GM19099 (cell line): ENCODE measurements around the gene NUTF2.

Experiments
- POLR2A ChIP-seq: IDR thresholded peaks from 3 replicates; pipeline ENCODE4 v1.6.1; 2011; ENCODE audit warnings: low read depth; ENCODE audit not compliant: insufficient read length; ENCODE audit errors: extremely low read depth

The NUTF2 gene

GRCh38 chr16:67828651-67829050 is 18.1 kb upstream of the NUTF2 start:
- no peak for TF ChIP-seq POLR2A

GRCh38 chr16:67833030-67833414 is 13.7 kb upstream of the NUTF2 start:
- no peak for TF ChIP-seq POLR2A

DNA sequence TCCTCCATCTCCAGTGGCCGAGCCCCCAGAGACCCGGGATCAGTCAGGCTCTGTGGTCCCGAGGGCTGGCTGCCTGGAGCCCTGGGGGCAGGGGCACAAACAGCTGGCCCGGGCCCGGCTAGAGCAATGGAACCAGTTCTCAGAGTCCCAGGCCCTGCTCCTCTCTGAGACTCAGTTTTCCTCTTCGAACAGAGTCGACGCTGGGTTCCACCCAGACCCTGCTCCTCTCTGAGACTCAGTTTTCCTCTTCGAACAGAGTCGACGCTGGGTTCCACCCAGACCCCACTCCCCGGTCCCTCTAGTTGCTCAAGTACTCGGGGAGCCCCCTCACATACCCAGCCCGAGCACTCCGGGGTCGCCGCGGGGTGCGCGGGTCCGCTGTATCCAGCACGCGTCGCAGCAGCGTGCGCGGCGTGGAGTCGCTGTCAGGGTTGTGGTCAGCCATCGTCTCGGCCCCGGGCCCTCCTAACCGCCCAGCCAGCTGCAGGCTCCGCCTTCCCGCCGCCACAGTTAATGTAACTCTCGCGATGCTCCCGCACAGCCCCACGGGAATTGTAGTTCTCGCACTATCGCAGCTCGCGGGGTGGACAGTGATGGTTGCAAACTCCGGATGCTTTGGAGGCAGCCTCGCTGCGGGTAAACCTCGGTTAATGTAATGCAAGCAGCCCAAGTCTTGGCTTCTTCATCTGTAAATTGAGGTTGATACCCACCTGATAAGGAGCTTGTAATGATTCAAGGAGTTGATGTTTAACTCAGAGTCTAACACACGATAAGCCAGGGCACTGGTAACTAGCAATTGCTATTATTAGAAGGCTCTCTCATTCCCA is 13.1 kb upstream of the NUTF2 start:
- TF ChIP-seq POLR2A, result peak; percentile 88

- TF ChIP-seq POLR2A, result no peak
Measured at GRCh38 chr16:67834242-67834614, 12.5 kb upstream of the NUTF2 start.

- no peak for TF ChIP-seq POLR2A
Measured at GRCh38 chr16:67837811-67838210, 8.9 kb upstream of the NUTF2 start.

GRCh38 chr16:67841198-67841815 is 5.4 kb upstream of the NUTF2 start:
- TF ChIP-seq POLR2A, result no peak

DNA sequence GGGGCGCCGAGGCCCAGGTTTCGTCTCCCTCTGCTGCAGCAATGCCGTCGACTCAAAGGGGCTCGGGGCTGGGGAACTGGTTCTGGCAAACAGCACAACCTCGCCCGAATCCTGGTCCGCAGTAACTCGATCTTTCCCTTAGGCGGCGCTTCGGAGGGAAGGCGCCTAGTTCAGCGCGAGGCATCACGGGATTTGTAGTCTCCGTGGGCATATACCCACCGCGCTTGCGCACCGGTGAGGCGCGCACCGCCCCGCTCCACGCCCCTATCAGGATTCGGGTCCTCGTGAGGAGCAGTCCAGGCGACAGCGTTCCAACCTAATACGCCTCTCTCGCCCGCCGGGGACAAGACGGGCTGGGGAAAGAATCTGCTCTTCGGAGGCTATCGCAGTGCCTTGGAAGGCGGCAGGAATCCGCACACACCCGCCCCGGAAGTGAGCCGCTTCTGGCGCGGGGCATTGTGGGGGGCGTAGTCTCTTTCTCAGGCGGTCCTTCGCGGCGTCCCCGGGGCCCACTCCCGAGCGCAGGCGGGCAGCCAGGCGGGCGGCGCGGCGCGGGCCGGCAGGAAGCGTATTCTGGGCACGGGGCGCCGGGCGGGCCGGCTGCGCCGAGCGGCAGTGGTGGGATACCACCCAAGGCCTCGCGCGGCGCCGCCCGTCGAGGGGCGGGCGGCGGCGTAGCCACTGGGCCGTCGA is 4.8 kb upstream of the NUTF2 start, which contains the start of gene THAP11:
Gene THAP11, plus strand, starts transcription at position 505 of the 693 bp plus-strand sequence. CDS start 235 bp downstream, outside the sequence.
- peak; percentile 42 for TF ChIP-seq POLR2A

- TF ChIP-seq POLR2A, result peak; percentile 11
Measured at GRCh38 chr16:67842509-67843342, 4.0 kb upstream of the NUTF2 start.

GRCh38 chr16:67843343-67843765 is 3.4 kb upstream of the NUTF2 start:
- no peak for TF ChIP-seq POLR2A

GRCh38 chr16:67844497-67844896 is 2.2 kb upstream of the NUTF2 start:
- no peak for TF ChIP-seq POLR2A

GRCh38 chr16:67845291-67846062 is 1.3 kb upstream of the NUTF2 start:
- no peak for TF ChIP-seq POLR2A

GRCh38 chr16:67846063-67846319 is 742 bp upstream of the NUTF2 start:
- no peak for TF ChIP-seq POLR2A

DNA sequence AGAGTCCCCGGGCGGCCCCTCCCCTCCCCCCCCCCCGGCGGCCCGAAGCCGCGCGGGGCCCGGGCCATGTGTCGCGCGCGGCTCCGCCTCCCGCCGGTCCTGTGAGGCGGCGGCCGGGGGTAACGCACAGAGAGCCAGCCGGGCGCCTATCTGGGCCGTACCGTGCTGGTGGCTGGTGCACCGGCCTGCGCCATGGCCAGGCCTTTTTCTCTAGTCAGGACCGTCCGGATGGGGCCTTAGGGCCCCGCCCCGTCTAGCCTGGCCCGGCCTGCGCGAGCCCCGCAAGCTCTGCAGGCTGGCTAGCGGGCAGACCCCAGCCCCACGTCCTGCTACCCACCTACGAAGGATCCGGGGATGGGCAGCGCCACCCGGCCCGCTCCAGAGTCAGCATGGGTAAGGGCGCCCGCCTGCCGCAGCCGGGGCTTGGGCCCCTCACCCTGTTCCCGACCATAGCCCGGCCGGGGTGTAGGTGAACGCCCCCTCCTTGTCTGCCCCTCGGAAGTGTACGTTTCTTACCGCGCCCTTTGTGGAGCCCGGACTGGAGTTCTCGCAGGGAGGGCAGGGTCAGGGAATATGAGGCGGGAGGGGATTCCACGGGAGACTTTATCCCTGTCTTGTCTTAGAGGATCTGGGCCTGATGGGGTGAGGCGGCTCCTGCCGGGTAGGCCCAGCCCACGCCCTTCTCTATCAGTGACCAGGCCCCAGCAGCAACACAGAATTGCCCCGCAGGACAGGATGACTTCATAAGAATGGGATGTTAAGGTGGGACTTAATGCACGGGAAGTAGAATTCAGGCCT is 530 bp downstream of the NUTF2 start, which contains the start of gene CENPT:
Gene CENPT, minus strand, starts transcription at position 630 of the 798 bp plus-strand sequence. CDS start 13,834 bp downstream, outside the sequence.
- no peak for TF ChIP-seq POLR2A
